ENCODE data around the gene MAST4.

Gene MAST4

DNA sequence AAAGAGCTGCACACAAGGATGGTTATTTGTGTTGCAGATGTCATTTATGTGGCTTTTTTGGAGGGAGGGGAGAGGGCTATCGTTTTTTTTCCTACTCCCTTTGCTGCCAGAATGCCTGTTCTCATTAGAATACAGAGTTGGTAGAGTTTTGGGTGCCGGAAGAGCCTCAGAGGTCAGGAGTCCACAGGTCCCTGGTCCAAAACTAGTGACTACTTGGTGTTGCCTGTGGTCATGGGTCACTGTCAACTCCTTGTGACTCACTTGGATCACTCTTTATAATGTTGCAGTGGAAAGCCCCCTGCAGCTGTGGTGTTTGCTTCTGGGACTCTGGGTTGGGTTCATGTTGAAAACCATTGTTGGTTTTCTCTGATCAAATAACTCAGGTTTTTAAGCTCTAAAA lies 131.4 kb downstream of the MAST4 start:
- no peaks in the 10 kb centered on the region for H3K27me3 ChIP-seq (ENCODE audit: insufficient read depth, poor library complexity, severe bottlenecking)
- no peak for TF ChIP-seq SPI1 (IDR thresholded peaks at IDR 0.05; ENCODE audit: borderline replicate concordance, low read depth)
- no peak for TF ChIP-seq GABPA (IDR thresholded peaks at IDR 0.05; ENCODE audit: low read depth)
- TF ChIP-seq, protein P1, sequence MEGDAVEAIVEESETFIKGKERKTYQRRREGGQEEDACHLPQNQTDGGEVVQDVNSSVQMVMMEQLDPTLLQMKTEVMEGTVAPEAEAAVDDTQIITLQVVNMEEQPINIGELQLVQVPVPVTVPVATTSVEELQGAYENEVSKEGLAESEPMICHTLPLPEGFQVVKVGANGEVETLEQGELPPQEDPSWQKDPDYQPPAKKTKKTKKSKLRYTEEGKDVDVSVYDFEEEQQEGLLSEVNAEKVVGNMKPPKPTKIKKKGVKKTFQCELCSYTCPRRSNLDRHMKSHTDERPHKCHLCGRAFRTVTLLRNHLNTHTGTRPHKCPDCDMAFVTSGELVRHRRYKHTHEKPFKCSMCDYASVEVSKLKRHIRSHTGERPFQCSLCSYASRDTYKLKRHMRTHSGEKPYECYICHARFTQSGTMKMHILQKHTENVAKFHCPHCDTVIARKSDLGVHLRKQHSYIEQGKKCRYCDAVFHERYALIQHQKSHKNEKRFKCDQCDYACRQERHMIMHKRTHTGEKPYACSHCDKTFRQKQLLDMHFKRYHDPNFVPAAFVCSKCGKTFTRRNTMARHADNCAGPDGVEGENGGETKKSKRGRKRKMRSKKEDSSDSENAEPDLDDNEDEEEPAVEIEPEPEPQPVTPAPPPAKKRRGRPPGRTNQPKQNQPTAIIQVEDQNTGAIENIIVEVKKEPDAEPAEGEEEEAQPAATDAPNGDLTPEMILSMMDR (IDR thresholded peaks at IDR 0.05; ENCODE audit: insufficient read depth, low read length) = no peak
- no peak for TF ChIP-seq POLR2AphosphoS5 (IDR thresholded peaks at IDR 0.05; ENCODE audit: low read depth)
- TF ChIP-seq, protein P2, sequence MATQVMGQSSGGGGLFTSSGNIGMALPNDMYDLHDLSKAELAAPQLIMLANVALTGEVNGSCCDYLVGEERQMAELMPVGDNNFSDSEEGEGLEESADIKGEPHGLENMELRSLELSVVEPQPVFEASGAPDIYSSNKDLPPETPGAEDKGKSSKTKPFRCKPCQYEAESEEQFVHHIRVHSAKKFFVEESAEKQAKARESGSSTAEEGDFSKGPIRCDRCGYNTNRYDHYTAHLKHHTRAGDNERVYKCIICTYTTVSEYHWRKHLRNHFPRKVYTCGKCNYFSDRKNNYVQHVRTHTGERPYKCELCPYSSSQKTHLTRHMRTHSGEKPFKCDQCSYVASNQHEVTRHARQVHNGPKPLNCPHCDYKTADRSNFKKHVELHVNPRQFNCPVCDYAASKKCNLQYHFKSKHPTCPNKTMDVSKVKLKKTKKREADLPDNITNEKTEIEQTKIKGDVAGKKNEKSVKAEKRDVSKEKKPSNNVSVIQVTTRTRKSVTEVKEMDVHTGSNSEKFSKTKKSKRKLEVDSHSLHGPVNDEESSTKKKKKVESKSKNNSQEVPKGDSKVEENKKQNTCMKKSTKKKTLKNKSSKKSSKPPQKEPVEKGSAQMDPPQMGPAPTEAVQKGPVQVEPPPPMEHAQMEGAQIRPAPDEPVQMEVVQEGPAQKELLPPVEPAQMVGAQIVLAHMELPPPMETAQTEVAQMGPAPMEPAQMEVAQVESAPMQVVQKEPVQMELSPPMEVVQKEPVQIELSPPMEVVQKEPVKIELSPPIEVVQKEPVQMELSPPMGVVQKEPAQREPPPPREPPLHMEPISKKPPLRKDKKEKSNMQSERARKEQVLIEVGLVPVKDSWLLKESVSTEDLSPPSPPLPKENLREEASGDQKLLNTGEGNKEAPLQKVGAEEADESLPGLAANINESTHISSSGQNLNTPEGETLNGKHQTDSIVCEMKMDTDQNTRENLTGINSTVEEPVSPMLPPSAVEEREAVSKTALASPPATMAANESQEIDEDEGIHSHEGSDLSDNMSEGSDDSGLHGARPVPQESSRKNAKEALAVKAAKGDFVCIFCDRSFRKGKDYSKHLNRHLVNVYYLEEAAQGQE (IDR thresholded peaks at IDR 0.05; ENCODE audit: insufficient replicate concordance, low read depth) = no peak
- no peak overlapping the region for H3K27ac ChIP-seq (replicated peaks)
- no peak for DNase-seq (ENCODE audit: low read depth in 1 of 2, low spot score in 1 of 2)
- no peak overlapping the region for H3K4me3 ChIP-seq (replicated peaks; ENCODE audit: insufficient read depth, low read length)

DNA sequence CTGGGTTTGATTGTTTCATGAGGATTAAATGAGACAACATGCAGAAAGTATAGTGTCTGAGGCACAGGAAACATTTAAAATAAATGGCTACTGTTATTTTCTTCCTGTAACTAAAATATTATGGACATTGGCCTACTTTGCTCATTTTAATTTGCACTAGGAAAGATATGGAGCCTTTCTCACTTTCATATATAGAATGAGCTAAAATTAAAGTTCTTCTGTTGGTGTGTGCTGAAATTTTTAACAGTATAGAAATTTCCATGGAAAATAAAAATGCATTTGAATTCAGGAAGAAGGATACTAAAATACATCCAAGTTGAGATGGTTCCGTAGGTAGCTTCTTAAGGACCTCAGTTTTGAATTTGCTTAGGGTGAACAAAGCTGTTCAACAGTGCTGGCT lies 131.9 kb downstream of the MAST4 start:
- H3K4me3 ChIP-seq (replicated peaks; ENCODE audit: insufficient read depth, low read length) = no peak overlapping the region

DNA sequence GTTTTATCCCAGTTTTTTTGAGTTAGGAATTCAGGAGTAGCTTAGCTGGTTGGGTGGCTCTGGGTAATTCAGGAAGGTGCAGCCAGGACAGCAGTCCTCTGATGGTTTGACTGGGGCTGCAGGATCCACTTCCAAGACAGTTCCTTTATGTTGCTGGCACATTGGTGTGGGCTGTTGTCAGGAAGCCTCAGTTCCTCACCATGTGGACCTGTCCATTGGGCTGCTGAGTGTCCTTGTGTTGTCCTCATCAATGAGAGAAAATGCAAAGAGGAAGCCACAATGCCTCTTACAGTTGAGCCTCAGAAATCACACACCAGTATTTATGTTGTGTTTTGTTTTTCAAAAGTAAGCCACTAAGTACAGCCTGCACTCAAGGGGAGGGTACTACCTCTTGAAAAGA lies 140.9 kb downstream of the MAST4 start:
- no peak for DNase-seq (ENCODE audit: low read depth in 1 of 2, low spot score in 1 of 2)
- H3K4me3 ChIP-seq (replicated peaks; ENCODE audit: insufficient read depth, low read length) = no peak overlapping the region
- H3K27me3 ChIP-seq (ENCODE audit: insufficient read depth, poor library complexity, severe bottlenecking) = no peaks in the 10 kb centered on the region
- no peak overlapping the region for H3K27ac ChIP-seq (replicated peaks)
- TF ChIP-seq, protein P1 (IDR thresholded peaks at IDR 0.05; ENCODE audit: insufficient read depth, low read length) = no peak
- no peak for TF ChIP-seq GABPA (IDR thresholded peaks at IDR 0.05; ENCODE audit: low read depth)
- TF ChIP-seq SPI1 (IDR thresholded peaks at IDR 0.05; ENCODE audit: borderline replicate concordance, low read depth) = no peak
- no peak for TF ChIP-seq POLR2AphosphoS5 (IDR thresholded peaks at IDR 0.05; ENCODE audit: low read depth)
- TF ChIP-seq, protein P2 (IDR thresholded peaks at IDR 0.05; ENCODE audit: insufficient replicate concordance, low read depth) = no peak

More for the DNA sequence above, 131.9 kb downstream of the MAST4 start:
- DNase-seq (ENCODE audit: low read depth in 1 of 2, low spot score in 1 of 2) = no peak
- Histone ChIP-seq H3K27me3 (ENCODE audit: insufficient read depth, poor library complexity, severe bottlenecking) (no peaks in the 10 kb centered on the region), H3K27ac (replicated peaks) (no peak overlapping the region)
- no peak for TF ChIP-seq GABPA (IDR thresholded peaks at IDR 0.05; ENCODE audit: low read depth)
- TF ChIP-seq SPI1 (IDR thresholded peaks at IDR 0.05; ENCODE audit: borderline replicate concordance, low read depth) = no peak
- TF ChIP-seq, protein P1 (IDR thresholded peaks at IDR 0.05; ENCODE audit: insufficient read depth, low read length) = no peak
- TF ChIP-seq, protein P2 (IDR thresholded peaks at IDR 0.05; ENCODE audit: insufficient replicate concordance, low read depth) = no peak
- TF ChIP-seq POLR2AphosphoS5 (IDR thresholded peaks at IDR 0.05; ENCODE audit: low read depth) = no peak
